T-helper 2 cell treated with Interferon-gamma antibody and Interleukin-4, amounts not matched to agents 5 μg/mL and 100 μg/mL, for 36 hours (primary cell): ENCODE measurements around the gene TGM1.

ENCODE experiments used
- DNase-seq: peaks from one replicate; pipeline ENCODE4 v3.0.0; 2021; ENCODE audit warnings: low spot score
- H3K27ac Mint-ChIP-seq: one replicate; pipeline ENCODE4 v1.8.0; 2021; ENCODE audit warnings: mild to moderate bottlenecking, mixed read lengths
- H3K27me3 Mint-ChIP-seq: one replicate; pipeline ENCODE4 v1.8.0; 2021; ENCODE audit warnings: low read depth, mixed read lengths
- H3K36me3 Mint-ChIP-seq: one replicate; pipeline ENCODE4 v1.8.0; 2021; ENCODE audit warnings: low read depth, mixed read lengths
- H3K4me1 Mint-ChIP-seq: one replicate; pipeline ENCODE4 v1.8.0; 2021; ENCODE audit warnings: low read depth, mixed read lengths
- H3K4me3 Mint-ChIP-seq: one replicate; pipeline ENCODE4 v1.8.0; 2022; ENCODE audit warnings: mild to moderate bottlenecking, moderate library complexity, mixed read lengths
- H3K9me3 Mint-ChIP-seq: one replicate; pipeline ENCODE4 v1.8.0; 2021; ENCODE audit warnings: mixed read lengths

TGM1 gene

GRCh38 chr14:24270537-24271133 lies 7.7 kb upstream of the TGM1 start:
- H3K4me1 Mint-ChIP-seq = peaks cover 42% of the 10 kb centered on the region
- no peaks in the 10 kb centered on the region for H3K27me3 Mint-ChIP-seq
- H3K9me3 Mint-ChIP-seq = no peaks in the 10 kb centered on the region
- H3K4me3 Mint-ChIP-seq = peak overlapping the region; percentile 93
- H3K36me3 Mint-ChIP-seq = peaks cover 24% of the 10 kb centered on the region
- peak overlapping the region; percentile 88 for H3K27ac Mint-ChIP-seq
- DNase-seq = peak; percentile 11

DNA sequence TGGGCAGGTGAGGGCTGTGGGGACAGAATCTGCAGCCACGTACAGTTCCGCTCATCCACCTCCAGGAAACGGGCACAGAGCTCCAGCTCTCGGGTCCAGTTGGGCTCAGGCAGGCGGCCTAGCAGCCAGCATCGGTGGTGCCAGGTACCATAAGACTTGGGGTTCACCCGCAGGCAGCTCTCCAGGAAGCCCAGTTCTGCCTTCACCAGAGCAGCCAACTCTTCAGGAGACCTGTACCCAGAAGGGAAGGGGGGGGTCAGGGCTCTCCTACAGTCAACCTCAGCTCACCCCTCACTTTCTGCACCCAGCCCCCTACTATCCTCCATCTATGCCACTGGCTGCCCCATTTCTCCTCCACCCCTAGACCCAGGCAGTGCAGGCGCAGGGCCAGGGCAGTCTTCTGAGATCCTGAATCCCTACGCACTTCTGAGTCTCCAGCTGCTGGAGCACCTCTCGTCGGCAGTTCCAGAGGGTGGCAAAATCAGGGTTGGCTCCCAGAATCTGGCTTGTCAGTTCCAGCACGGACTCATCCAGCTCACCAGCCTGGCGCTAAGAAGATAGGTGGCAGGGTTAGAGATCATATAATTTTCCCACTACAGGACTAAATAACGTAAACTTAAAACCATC lies 7.0 kb upstream of the TGM1 start:
- Mint-ChIP-seq H3K36me3 (peaks cover 24% of the 10 kb centered on the region), H3K4me3 (peak overlapping the region; percentile 93), H3K27me3 (no peaks in the 10 kb centered on the region), H3K4me1 (peaks cover 40% of the 10 kb centered on the region), H3K9me3 (no peaks in the 10 kb centered on the region), H3K27ac (peak overlapping the region; percentile 18)
- DNase-seq = no peak

DNA sequence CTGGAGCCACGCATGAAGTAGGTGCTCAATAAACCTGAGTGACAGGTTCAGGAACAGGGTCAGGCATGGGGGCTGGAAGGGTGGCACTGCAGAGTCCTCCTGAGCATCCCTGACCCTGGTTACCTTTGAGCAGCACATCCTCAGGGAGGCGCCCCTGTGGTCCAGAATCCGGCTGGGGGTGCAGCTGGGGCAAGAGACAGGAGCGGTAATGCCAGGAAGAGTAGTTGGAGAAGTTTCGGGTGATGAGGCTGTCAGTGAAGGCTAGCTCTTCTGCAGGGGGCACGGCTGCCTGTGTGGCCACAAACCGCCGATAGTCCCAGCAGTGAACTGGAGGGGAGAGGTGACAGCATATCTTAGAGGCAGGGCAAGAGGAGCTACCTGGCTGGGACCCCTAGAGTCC lies 6.4 kb upstream of the TGM1 start:
- Mint-ChIP-seq H3K4me3 (no peak overlapping the region), H3K27ac (no peak overlapping the region), H3K4me1 (peaks cover 39% of the 10 kb centered on the region), H3K36me3 (peaks cover 24% of the 10 kb centered on the region), H3K9me3 (no peaks in the 10 kb centered on the region), H3K27me3 (no peaks in the 10 kb centered on the region)
- DNase-seq = no peak

DNA sequence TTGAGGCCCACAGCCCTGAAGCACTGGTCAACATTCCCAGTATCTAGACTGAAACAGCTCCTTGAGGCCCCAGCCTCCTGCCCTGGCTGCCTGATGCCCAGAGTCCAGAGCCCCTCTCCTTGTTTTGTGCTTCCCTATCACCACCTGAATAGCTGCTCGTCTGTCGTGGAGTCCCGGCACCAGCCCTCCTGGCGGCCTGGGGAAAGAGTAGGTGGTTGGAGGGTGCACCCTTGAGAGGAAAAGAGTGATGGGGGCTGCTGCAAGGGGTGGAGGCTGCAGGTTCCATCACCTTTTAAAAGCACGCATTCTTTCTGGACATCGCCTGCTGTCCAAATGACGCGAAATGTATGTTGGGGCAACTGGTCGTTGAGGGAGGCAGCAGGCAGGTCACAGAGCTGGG lies 5.2 kb upstream of the TGM1 start:
- H3K27ac Mint-ChIP-seq = no peak overlapping the region
- H3K4me1 Mint-ChIP-seq = peaks cover 27% of the 10 kb centered on the region
- H3K36me3 Mint-ChIP-seq = peaks cover 24% of the 10 kb centered on the region
- H3K9me3 Mint-ChIP-seq = no peaks in the 10 kb centered on the region
- DNase-seq = no peak
- H3K4me3 Mint-ChIP-seq = no peak overlapping the region
- no peaks in the 10 kb centered on the region for H3K27me3 Mint-ChIP-seq

- H3K4me3 Mint-ChIP-seq = no peak overlapping the region
- H3K4me1 Mint-ChIP-seq = peaks cover 23% of the 10 kb centered on the region
- DNase-seq = no peak
- H3K27me3 Mint-ChIP-seq = no peaks in the 10 kb centered on the region
- H3K36me3 Mint-ChIP-seq = peaks cover 24% of the 10 kb centered on the region
- no peaks in the 10 kb centered on the region for H3K9me3 Mint-ChIP-seq
- H3K27ac Mint-ChIP-seq = no peak overlapping the region
Measured at GRCh38 chr14:24267516-24267915, 4.5 kb upstream of the TGM1 start.

DNA sequence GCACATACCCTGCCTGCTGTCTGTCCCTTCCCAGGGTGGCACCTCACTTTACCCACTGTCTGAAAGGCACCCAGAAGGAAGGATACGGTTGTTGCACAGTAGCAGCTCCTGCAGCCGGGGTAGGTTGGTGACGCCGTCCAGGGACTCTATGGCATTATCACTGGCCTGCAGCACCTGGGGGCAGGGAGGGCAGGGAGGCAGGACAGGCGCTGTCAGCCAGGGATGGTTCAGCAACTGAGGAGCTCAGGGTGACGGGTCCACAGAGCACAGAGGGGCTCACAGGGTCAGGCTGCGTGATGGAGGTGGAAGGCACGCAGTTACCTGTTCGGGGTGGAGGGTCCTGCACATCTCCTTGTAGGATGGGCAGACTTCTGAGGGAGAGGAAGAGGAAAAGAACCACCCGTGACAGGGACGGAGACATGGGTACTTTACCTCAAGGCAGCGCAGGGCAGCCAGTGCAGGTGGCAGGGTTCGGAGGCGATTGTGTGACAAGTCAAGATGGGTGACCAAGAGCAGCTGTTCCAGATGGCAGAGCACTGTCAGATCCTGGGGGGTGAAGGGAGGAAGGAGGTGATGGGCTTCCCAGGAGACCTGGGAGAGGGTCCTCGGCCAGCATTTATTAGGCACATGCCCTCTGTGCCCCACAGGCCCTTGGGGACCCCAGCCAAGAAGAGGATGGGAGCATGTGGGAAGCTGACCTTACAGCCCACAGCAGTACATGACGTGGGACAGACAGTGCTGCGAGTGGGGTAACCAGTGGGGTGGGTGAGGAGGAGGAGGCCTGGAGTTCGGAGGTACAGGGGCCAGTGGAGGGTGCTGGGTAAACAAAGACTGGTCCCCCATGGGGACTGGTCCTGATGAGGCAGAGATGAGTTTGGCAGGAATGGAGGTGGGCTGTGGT lies 3.6 kb upstream of the TGM1 start:
- Mint-ChIP-seq H3K4me3 (no peak overlapping the region), H3K4me1 (peaks cover 14% of the 10 kb centered on the region), H3K36me3 (peaks cover 24% of the 10 kb centered on the region), H3K27me3 (no peaks in the 10 kb centered on the region), H3K9me3 (no peaks in the 10 kb centered on the region), H3K27ac (no peak overlapping the region)
- no peak for DNase-seq

GRCh38 chr14:24264298-24264697 lies 1.3 kb upstream of the TGM1 start:
- Mint-ChIP-seq H3K4me1 (peaks cover 2% of the 10 kb centered on the region), H3K27me3 (no peaks in the 10 kb centered on the region), H3K36me3 (peaks cover 22% of the 10 kb centered on the region), H3K9me3 (no peaks in the 10 kb centered on the region), H3K4me3 (no peak overlapping the region), H3K27ac (no peak overlapping the region)
- no peak for DNase-seq

DNA sequence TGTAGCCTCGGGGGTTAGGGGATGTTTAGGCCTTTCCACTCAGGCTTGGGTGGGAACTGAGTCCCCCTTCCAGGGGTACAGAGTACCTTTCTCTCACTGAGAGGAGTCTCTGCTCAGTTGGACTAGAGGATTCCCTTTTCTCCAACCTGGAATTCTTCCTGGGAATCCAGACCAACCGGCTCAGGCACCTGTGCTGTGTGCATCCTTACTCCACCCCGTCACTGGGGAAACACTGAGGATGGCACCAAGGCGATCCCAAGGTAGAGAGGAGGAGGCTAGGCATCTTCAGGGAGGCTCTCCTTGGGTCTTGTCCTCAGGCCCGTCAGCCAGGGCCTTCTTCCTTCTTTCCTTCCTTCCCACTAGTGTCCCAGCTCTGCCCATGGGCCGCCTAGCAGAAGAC lies 871 bp upstream of the TGM1 start:
- peaks cover 2% of the 10 kb centered on the region for H3K4me1 Mint-ChIP-seq
- H3K27me3 Mint-ChIP-seq = no peaks in the 10 kb centered on the region
- H3K9me3 Mint-ChIP-seq = no peaks in the 10 kb centered on the region
- no peak overlapping the region for H3K4me3 Mint-ChIP-seq
- no peak overlapping the region for H3K27ac Mint-ChIP-seq
- DNase-seq = no peak
- H3K36me3 Mint-ChIP-seq = peaks cover 18% of the 10 kb centered on the region

- DNase-seq = no peak
Measured at GRCh38 chr14:24261969-24262327, 1.0 kb downstream of the TGM1 start.

DNA sequence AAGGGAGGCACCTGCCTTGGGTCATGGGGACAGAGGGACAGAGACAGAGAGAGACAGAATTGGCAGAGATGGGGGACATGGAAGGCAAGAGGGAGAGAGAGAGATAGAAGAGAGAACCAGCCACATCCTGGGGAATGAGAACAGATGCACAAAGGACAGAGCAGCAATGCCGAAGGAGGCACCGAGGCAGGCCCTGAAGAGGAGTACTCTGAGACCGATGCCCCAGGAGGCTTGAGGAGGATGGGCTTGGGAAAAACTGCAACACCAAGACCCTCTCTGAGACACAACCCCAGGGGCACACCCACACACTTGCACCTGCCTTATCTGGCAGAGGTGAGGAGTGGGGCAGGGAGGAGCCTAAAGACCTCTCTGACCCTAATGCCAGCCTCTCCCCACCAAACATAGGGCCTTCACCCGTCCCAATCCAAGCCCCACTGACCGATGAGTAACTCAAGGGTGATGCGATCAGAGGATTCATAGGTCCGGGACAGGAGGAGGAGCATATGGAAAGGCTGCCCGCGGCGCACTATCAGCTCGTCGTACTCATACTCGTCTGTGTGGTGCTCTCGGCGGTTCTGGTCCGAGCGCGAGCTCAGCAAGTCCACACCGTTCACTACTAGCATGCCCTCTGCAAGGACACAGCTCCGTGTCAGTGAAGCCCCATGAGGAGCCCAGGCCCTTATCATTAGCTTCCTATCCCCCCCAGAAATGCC lies 1.6 kb downstream of the TGM1 start:
- Mint-ChIP-seq H3K4me3 (no peak overlapping the region), H3K9me3 (no peaks in the 10 kb centered on the region), H3K27ac (no peak overlapping the region), H3K36me3 (peaks cover 7% of the 10 kb centered on the region), H3K27me3 (no peaks in the 10 kb centered on the region), H3K4me1 (no peaks in the 10 kb centered on the region)
- DNase-seq = no peak

More at GRCh38 chr14:24261969-24262327, 1.0 kb downstream of the TGM1 start:
- H3K4me3 Mint-ChIP-seq = no peak overlapping the region
- H3K27me3 Mint-ChIP-seq = no peaks in the 10 kb centered on the region
- H3K36me3 Mint-ChIP-seq = peaks cover 12% of the 10 kb centered on the region
- H3K4me1 Mint-ChIP-seq = peaks cover under 1% of the 10 kb centered on the region
- H3K27ac Mint-ChIP-seq = no peak overlapping the region
- H3K9me3 Mint-ChIP-seq = no peaks in the 10 kb centered on the region

DNA sequence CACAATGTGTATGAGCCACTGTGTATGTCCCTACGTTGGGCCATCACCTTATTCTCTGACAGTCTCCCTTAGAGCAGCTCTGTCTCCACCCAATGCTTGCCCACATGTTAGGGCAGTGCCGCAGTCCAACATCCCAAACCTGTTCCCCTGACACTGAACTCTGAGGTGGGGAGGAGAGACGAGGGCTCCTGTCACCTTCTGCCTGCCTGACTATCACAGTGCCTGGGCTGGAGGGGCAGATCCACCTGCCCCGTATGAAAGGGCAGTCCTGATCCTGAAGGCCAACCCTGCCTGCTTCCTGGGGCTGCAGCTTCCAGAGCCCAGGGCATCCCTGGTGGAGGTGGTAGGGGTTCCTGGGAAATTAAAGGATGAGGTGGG lies 2.2 kb downstream of the TGM1 start:
- no peaks in the 10 kb centered on the region for H3K4me1 Mint-ChIP-seq
- no peak overlapping the region for H3K4me3 Mint-ChIP-seq
- DNase-seq = no peak
- peaks cover 4% of the 10 kb centered on the region for H3K36me3 Mint-ChIP-seq
- no peaks in the 10 kb centered on the region for H3K27me3 Mint-ChIP-seq
- no peaks in the 10 kb centered on the region for H3K9me3 Mint-ChIP-seq
- no peak overlapping the region for H3K27ac Mint-ChIP-seq

DNA sequence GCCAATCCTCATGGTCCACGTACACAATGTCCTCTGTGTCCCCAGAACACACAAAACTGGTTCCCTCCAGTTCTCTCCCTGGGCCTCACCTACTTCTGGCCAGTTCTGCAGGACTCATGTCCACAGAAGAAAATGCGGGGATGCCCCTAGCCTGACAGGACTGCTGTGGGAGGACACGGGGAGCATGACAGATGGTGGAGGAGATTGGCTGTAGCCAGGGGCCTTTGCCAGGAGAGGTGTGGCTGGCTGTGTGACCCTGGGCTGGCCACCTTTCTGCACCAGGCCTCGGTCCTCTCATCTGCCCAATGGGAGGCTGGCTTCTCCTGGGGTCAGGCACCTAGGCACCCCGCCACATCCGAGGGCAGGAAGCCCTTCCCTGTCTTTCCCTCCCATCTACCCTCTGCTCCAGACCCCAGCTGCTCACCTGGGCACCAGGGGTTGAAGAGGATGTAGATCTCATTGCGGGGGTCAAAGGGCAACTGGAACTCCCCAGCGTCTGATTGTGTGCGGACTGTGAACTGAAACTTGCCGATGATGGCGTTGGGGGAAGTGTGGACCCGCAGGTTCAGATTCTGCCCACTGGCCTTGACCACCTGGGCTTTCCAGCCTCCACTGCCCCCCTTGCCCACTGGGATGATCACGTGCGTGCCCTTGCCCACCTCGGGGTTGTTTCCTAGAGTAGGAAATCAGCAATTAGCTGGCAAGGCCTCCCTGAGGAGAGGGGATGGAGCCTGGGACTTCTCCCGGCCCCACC lies 2.8 kb downstream of the TGM1 start:
- no peak for DNase-seq
- H3K27me3 Mint-ChIP-seq = no peaks in the 10 kb centered on the region
- no peaks in the 10 kb centered on the region for H3K4me1 Mint-ChIP-seq
- no peak overlapping the region for H3K4me3 Mint-ChIP-seq
- no peak overlapping the region for H3K27ac Mint-ChIP-seq
- H3K36me3 Mint-ChIP-seq = peaks cover 4% of the 10 kb centered on the region
- H3K9me3 Mint-ChIP-seq = no peaks in the 10 kb centered on the region

GRCh38 chr14:24259282-24260025 lies 3.5 kb downstream of the TGM1 start:
- H3K36me3 Mint-ChIP-seq = peaks cover 6% of the 10 kb centered on the region
- H3K4me1 Mint-ChIP-seq = no peaks in the 10 kb centered on the region
- H3K9me3 Mint-ChIP-seq = no peaks in the 10 kb centered on the region
- no peak for DNase-seq
- no peaks in the 10 kb centered on the region for H3K27me3 Mint-ChIP-seq
- H3K4me3 Mint-ChIP-seq = no peak overlapping the region
- no peak overlapping the region for H3K27ac Mint-ChIP-seq
